H1 (cell line): ENCODE results near the gene ACTA2. TPM values are rescaled to one million over a fixed set of nuclear protein-coding genes. Genes with fewer than 3 reads are reported as not detected.

ENCODE experiments used
- CTCF ChIA-PET: fragments of 300-600 bp; sonication (Branson Sonifier 250); formaldehyde crosslinking; loops from one replicate; lab custom pipeline; 2021; ENCODE audit not compliant: partially characterized antibody; lab: Charles Lee
- POLR2A ChIA-PET: fragments of 300-600 bp; sonication (Branson Sonifier 250); formaldehyde crosslinking; loops from one replicate; lab custom pipeline; 2021; ENCODE audit warnings: inconsistent platforms; ENCODE audit not compliant: partially characterized antibody; lab: Charles Lee
- DNase-seq, 2 experiments: peaks; one replicate each; pipeline versions ENCODE4 v3.0.0 to v3.0.0-alpha.2; 2010 to 2022; ENCODE audit warnings: low spot score in 2 of 2, low read depth in 1 of 2, mixed read lengths in 1 of 2
- FAIRE-seq: peaks from 2 replicates; lab custom pipeline; 2011; peaks lifted over from hg19 to GRCh38; lab: Jason Lieb, UNC
- H2AFZ ChIP-seq: 2 replicates; pipeline ENCODE4 v1.8.1; 2012; ENCODE audit warnings: low read length, inconsistent platforms
- H2AK5ac ChIP-seq: 2 replicates; pipeline ENCODE4 v1.6.1; 2013; ENCODE audit warnings: low read depth, low read length
- H2BK120ac ChIP-seq: replicated peaks from 2 replicates; pipeline ENCODE3; 2013; ENCODE audit warnings: low read depth, low read length, inconsistent platforms
- H2BK12ac ChIP-seq: 2 replicates; pipeline ENCODE4 v1.6.1; 2013; ENCODE audit warnings: low read depth, low read length
- H2BK15ac ChIP-seq: 2 replicates; pipeline ENCODE4 v1.6.1; 2013; ENCODE audit warnings: low read length
- H2BK20ac ChIP-seq: 2 replicates; pipeline ENCODE4 v1.6.1; 2013; ENCODE audit warnings: low read length
- H2BK5ac ChIP-seq: 2 replicates; pipeline ENCODE4 v1.6.1; 2013; ENCODE audit warnings: low read depth, low read length
- H3K14ac ChIP-seq: 2 replicates; pipeline ENCODE4 v1.6.1; 2013; ENCODE audit warnings: inconsistent platforms; ENCODE audit not compliant: insufficient read length
- H3K18ac ChIP-seq: 2 replicates; pipeline ENCODE4 v1.6.1; 2013; ENCODE audit warnings: low read length; ENCODE audit errors: extremely low read depth
- H3K23ac ChIP-seq: 2 replicates; pipeline ENCODE4 v1.6.1; 2013; ENCODE audit warnings: inconsistent platforms; ENCODE audit not compliant: insufficient read length
- H3K23me2 ChIP-seq: 2 replicates; pipeline ENCODE4 v1.6.1; 2013; ENCODE audit warnings: low read depth, low read length
- H3K27ac ChIP-seq: 2 replicates; pipeline ENCODE4 v1.6.1; 2011; ENCODE audit warnings: low read depth, low read length, inconsistent platforms
- H3K27me3 ChIP-seq, 4 experiments: replicated peaks in 1 of 4; 1 replicate in 1 of 4; 2 replicates in 3 of 4; pipeline versions ENCODE4 v1.6.1 to v1.8.1; 2011 to 2013; ENCODE audit warnings: low read length in 3 of 4, mild to moderate bottlenecking in 3 of 4, inconsistent platforms in 2 of 4, mixed read lengths in 2 of 4, moderate library complexity in 1 of 4; ENCODE audit not compliant: control insufficient read depth in 3 of 4, insufficient read depth in 3 of 4; ENCODE audit errors: extremely low read depth in 1 of 4
- H3K36me3 ChIP-seq, 4 experiments: 2 replicates each; pipeline versions ENCODE4 v1.6.1 to v1.8.1; 2011 to 2013; ENCODE audit warnings: mild to moderate bottlenecking in 4 of 4, low read length in 3 of 4, moderate library complexity in 2 of 4, control low read depth in 1 of 4, inconsistent platforms in 1 of 4; ENCODE audit not compliant: insufficient read depth in 4 of 4, control insufficient read depth in 2 of 4
- H3K4ac ChIP-seq: replicated peaks from 2 replicates; pipeline ENCODE3; 2013; ENCODE audit warnings: low read length, low read depth, mixed read lengths, inconsistent platforms; ENCODE audit not compliant: insufficient read length
- H3K4me1 ChIP-seq, 4 experiments: replicated peaks in 1 of 4; 1 replicate in 1 of 4; 2 replicates in 3 of 4; pipeline versions ENCODE4 v1.6.1 to v1.8.1; 2011 to 2013; ENCODE audit warnings: low read length in 3 of 4, inconsistent platforms in 2 of 4, mixed read lengths in 1 of 4; ENCODE audit not compliant: insufficient read depth in 4 of 4, control insufficient read depth in 3 of 4
- H3K4me2 ChIP-seq, 2 experiments: 2 replicates each; pipeline versions ENCODE4 v1.6.1 to v1.8.1; 2011 to 2013; ENCODE audit warnings: low read depth in 2 of 2, low read length in 2 of 2, control low read depth in 1 of 2, inconsistent platforms in 1 of 2, mild to moderate bottlenecking in 1 of 2; ENCODE audit not compliant: insufficient read depth in 1 of 2
- H3K4me3 ChIP-seq, 4 experiments: fragments of 200-600, 300-600 bp in 1 of 4; sonication (generic), shearing (Covaris generic), sonication (Bioruptor Twin) in 1 of 4; 2 replicates each; pipeline versions ENCODE4 v1.5.1 to v1.8.1; 2011 to 2016; ENCODE audit warnings: low read length in 4 of 4, low read depth in 3 of 4, control low read depth in 2 of 4, inconsistent platforms in 2 of 4, mild to moderate bottlenecking in 2 of 4, mixed read lengths in 1 of 4, moderate library complexity in 1 of 4; ENCODE audit not compliant: insufficient read depth in 2 of 4; ENCODE audit errors: extremely low read depth in 1 of 4
- H3K56ac ChIP-seq: replicated peaks from 2 replicates; pipeline ENCODE3; 2013; ENCODE audit warnings: low read depth, mild to moderate bottlenecking, mixed read lengths, low read length, inconsistent platforms; ENCODE audit not compliant: insufficient read length
- H3K79me1 ChIP-seq: 2 replicates; pipeline ENCODE4 v1.6.1; 2013; ENCODE audit warnings: low read depth, low read length, control low read depth
- H3K79me2 ChIP-seq, 2 experiments: 2 replicates each; pipeline versions ENCODE4 v1.6.1 to v1.8.1; 2012 to 2013; ENCODE audit warnings: low read length in 2 of 2, mild to moderate bottlenecking in 2 of 2, inconsistent platforms in 1 of 2; ENCODE audit not compliant: insufficient read depth in 2 of 2, control insufficient read depth in 1 of 2
- H3K9ac ChIP-seq, 4 experiments: replicated peaks in 1 of 4; 1 replicate in 1 of 4; 2 replicates in 3 of 4; pipeline versions ENCODE4 v1.6.1 to v1.8.1; 2011 to 2013; ENCODE audit warnings: low read depth in 3 of 4, low read length in 3 of 4, control low read depth in 2 of 4, mild to moderate bottlenecking in 2 of 4, moderate library complexity in 2 of 4, inconsistent platforms in 1 of 4; ENCODE audit errors: extremely low read depth in 1 of 4
- H3K9me3 ChIP-seq, 2 experiments: 2 replicates each; pipeline versions ENCODE4 v1.6.1 to v1.8.1; 2012 to 2013; ENCODE audit warnings: mild to moderate bottlenecking in 2 of 2, moderate library complexity in 2 of 2, control low read depth in 1 of 2, inconsistent platforms in 1 of 2, low read depth in 1 of 2, low read length in 1 of 2, mixed read lengths in 1 of 2; ENCODE audit not compliant: insufficient read depth in 2 of 2
- H4K20me1 ChIP-seq, 2 experiments: replicated peaks in 1 of 2; 2 replicates each; pipeline versions ENCODE3 to v1.8.1; 2011 to 2013; ENCODE audit warnings: inconsistent platforms in 2 of 2, low read length in 2 of 2, mild to moderate bottlenecking in 1 of 2; ENCODE audit not compliant: insufficient read depth in 2 of 2, control insufficient read depth in 1 of 2
- H4K5ac ChIP-seq: 2 replicates; pipeline ENCODE4 v1.6.1; 2013; ENCODE audit warnings: low read length, low read depth, mixed read lengths, inconsistent platforms; ENCODE audit not compliant: insufficient read length
- H4K8ac ChIP-seq: 2 replicates; pipeline ENCODE4 v1.8.0; 2013; ENCODE audit warnings: mild to moderate bottlenecking, moderate library complexity, low read length, inconsistent platforms; ENCODE audit not compliant: insufficient read depth; ENCODE audit errors: extremely low read depth
- H4K91ac ChIP-seq: replicated peaks from 2 replicates; pipeline ENCODE3; 2013; ENCODE audit warnings: low read length, mixed read lengths, inconsistent platforms; ENCODE audit not compliant: insufficient read length
- BCL11A ChIP-seq, 2 experiments: IDR thresholded peaks; one replicate each; pipeline ENCODE4 v1.6.1; 2011; ENCODE audit warnings: low read depth in 2 of 2, low read length in 2 of 2, mild to moderate bottlenecking in 2 of 2
- FOSL1 ChIP-seq: IDR thresholded peaks from 2 replicates; pipeline ENCODE4 v1.6.1; 2011; ENCODE audit warnings: mild to moderate bottlenecking, low read depth, low read length, moderate library complexity; ENCODE audit not compliant: insufficient read depth
- HDAC2 ChIP-seq, 2 experiments: fragments of 300-600 bp in 1 of 2; sonication (generic) in 1 of 2; IDR thresholded peaks; 2 replicates each; pipeline ENCODE4 v1.6.1; 2011 to 2012; ENCODE audit warnings: low read depth in 2 of 2, low read length in 2 of 2, mild to moderate bottlenecking in 2 of 2, moderate library complexity in 2 of 2, borderline replicate concordance in 1 of 2, inconsistent platforms in 1 of 2
- RBBP5 ChIP-seq: IDR thresholded peaks from 2 replicates; pipeline ENCODE4 v1.7.1; 2012; ENCODE audit warnings: low read depth, mild to moderate bottlenecking, inconsistent platforms, low read length, moderate library complexity, borderline replicate concordance
- WGBS, 2 experiments: shearing (Covaris generic) in 1 of 2; methylation state at CpG; one replicate each; pipeline versions ENCODE4 v1.1.6 to v1.1.7; 2013 to 2015; ENCODE audit warnings: low lambda C conversion rate in 2 of 2, mixed read lengths in 2 of 2, inconsistent platforms in 1 of 2, low coverage in 1 of 2, missing lambda C conversion rate in 1 of 2; ENCODE audit not compliant: insufficient replicate concordance in 2 of 2, insufficient coverage in 1 of 2, insufficient read length in 1 of 2; ENCODE audit errors: extremely low coverage in 1 of 2, missing lambda C conversion rate in 1 of 2; 5-methylcytosine and 5-hydroxymethylcytosine counted together
- polyA plus RNA-seq, 7 experiments: library from polyadenylated mRNA; depleted of rRNA in 3 of 7; stranded (reverse) in 5 of 7; unstranded in 2 of 7; fragments of >200 nt in 5 of 7; fragments of 200-250 nt in 2 of 7; gene quantifications; 1 replicate in 5 of 7; 2 replicates in 1 of 7; 4 replicates in 1 of 7; pipeline versions ENCODE4 v1.2.1 to v1.2.3, GENCODE V29; 2011 to 2013; ENCODE audit warnings: missing spikeins in 2 of 7, mixed read lengths in 2 of 7
- total RNA-seq: library from RNA; stranded (reverse); fragmentation: NEBNext Ultra II Directional; extraction: Animal tissue kit (Norgen Biotek cat#: 25700); gene quantifications from 2 replicates; pipeline ENCODE4 v1.2.1, GENCODE V29; 2021

Gene ACTA2
- total and polyA plus RNA-seq, 2 of the 8 experiments (the other 6 are each of a cell fraction or from before 2014, with no cell fraction given) = 3.5 to 8.9 TPM

DNA sequence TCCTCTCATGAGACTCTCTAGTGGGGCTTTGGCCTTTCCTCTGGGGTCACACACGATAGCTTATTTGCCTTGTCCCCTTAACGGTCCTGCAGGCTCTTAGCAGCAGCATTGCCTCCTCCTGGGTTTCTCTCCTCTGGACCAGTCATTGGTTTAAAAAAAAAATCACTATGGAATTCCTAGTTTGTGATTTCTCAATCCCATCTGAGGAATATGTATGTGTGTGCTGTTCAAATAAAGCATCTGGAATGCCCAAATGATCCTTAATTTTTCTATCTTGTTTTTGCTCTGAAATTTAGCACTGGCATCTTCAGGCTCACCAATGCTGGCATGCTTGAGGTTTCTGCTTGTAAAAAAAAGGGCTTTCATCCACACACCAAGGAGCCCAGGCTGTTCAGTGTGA, 30.5 kb downstream of the ACTA2 start:
- Histone ChIP-seq H3K27me3 (no peaks in the 10 kb centered on the region), H3K23me2 (no peaks in the 10 kb centered on the region), H3K23ac (no peak overlapping the region), H2BK15ac (no peak overlapping the region), H3K4me3 (no peak overlapping the region), H4K5ac (no peak overlapping the region), H2BK120ac (no peak overlapping the region), H3K27ac (no peak overlapping the region), H4K91ac (no peak overlapping the region), H2BK5ac (no peak overlapping the region), H3K14ac (no peak overlapping the region), H2AFZ (no peak overlapping the region), H3K9me3 (no peaks in the 10 kb centered on the region), H4K20me1 (no peaks in the 10 kb centered on the region), H3K18ac (no peak overlapping the region), H2BK12ac (no peak overlapping the region), H3K4ac (no peak overlapping the region), H3K56ac (no peak overlapping the region), H2BK20ac (no peak overlapping the region), H3K9ac (no peak overlapping the region), H4K8ac (no peak overlapping the region), H3K79me2 (no peaks in the 10 kb centered on the region), H3K4me1 (no peaks in the 10 kb centered on the region), H3K36me3 (no peaks in the 10 kb centered on the region), H2AK5ac (no peak overlapping the region), H3K4me2 (no peak overlapping the region), H3K79me1 (no peaks in the 10 kb centered on the region)
- FAIRE-seq = no peak
- CTCF ChIA-PET = interaction anchor here (1.2 to 3.1 kb wide), 3 partner anchors 12 to 87 kb away, joined by 3 to 23 read pairs (median 20); no protein-coding TSS in a partner anchor
- DNase-seq = no peak
- POLR2A ChIA-PET = no interaction called here
- 87% methylated on average over 2 of the region's 2 CpGs; no CpG with 5 or more reads in 1 of the 2 experiments for WGBS, 2 experiments
- no peak for TF ChIP-seq RBBP5
- TF ChIP-seq BCL11A (IDR thresholded peaks at IDR 0.05; ENCODE audit: low read depth in 2 of 2, low read length in 2 of 2) = no peak
- TF ChIP-seq HDAC2 (IDR thresholded peaks at IDR 0.05; ENCODE audit: borderline replicate concordance in 1 of 2, low read depth in 2 of 2, low read length in 2 of 2) = no peak
- no peak for TF ChIP-seq FOSL1
